ENCODE data around the gene UBL4B. TPM values are rescaled to one million over a fixed set of nuclear protein-coding genes. Genes with fewer than 3 reads are reported as not detected.

The UBL4B gene
- total and polyA plus RNA-seq, 2 donors (not counting 1 experiment from before 2014, with no cell fraction given) = not detected

DNA sequence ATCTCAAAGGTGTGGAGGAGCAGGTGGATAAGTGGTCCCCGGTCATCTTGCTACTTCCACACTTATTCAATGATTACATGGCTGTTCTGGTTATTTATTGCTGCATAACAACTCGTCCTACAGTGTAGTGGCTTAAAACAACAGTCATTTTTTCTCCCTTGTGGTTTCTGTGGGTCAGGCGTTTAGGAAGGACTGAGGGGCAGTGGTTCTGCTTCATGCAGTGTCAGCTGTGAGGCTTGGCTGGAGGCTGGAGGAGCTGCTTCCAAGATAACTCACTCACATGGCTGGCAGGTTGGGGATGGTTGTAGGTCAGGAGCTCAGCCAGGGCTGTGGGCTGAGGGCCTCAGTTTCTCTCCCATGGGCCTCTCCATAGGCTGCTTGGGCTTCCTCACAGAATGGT is 32.1 kb downstream of the UBL4B start:
- Histone ChIP-seq H3K9ac (ENCODE audit: low read length) (no peak overlapping the region), H3K4me2 (replicated peaks; ENCODE audit: low read depth, low read length, poor library complexity, severe bottlenecking) (no peak overlapping the region), H3K36me3 (replicated peaks in 1 of 2; ENCODE audit: control extremely low read depth in 1 of 2, control insufficient read depth in 1 of 2, extremely low read depth in 1 of 2, insufficient read depth in 2 of 2, low read length in 1 of 2) (no peaks in the 10 kb centered on the region), H3K4me1 (ENCODE audit: control insufficient read depth in 2 of 2, insufficient read depth in 2 of 2, low read length in 2 of 2) (no peaks in the 10 kb centered on the region), H4K20me1 (ENCODE audit: control insufficient read depth, insufficient read depth, low read length, poor library complexity, severe bottlenecking) (no peaks in the 10 kb centered on the region), H3K27ac (ENCODE audit: low read length in 2 of 2) (no peak overlapping the region), H3K9me3 (ENCODE audit: control extremely low read depth in 1 of 3, control insufficient read depth in 2 of 3, insufficient read depth in 1 of 3, low read length in 2 of 3) (no peaks in the 10 kb centered on the region), H3K27me3 (replicated peaks in 1 of 4; ENCODE audit: control extremely low read depth in 1 of 4, control insufficient read depth in 3 of 4, insufficient read depth in 4 of 4, low read length in 3 of 4) (peaks cover 0 to 59% (median 32%) of the 10 kb centered on the region in 4 experiments), H2AFZ (ENCODE audit: insufficient read depth, low read depth, low read length, poor library complexity, severe bottlenecking) (no peak overlapping the region), H3K4me3 (ENCODE audit: control extremely low read depth in 1 of 5, extremely low read depth in 1 of 5, insufficient read depth in 1 of 5, low read depth in 2 of 5, low read length in 4 of 5) (no peak overlapping the region), H3K79me2 (ENCODE audit: control insufficient read depth, insufficient read depth, low read length) (no peaks in the 10 kb centered on the region)
- TF ChIP-seq, protein P1, sequence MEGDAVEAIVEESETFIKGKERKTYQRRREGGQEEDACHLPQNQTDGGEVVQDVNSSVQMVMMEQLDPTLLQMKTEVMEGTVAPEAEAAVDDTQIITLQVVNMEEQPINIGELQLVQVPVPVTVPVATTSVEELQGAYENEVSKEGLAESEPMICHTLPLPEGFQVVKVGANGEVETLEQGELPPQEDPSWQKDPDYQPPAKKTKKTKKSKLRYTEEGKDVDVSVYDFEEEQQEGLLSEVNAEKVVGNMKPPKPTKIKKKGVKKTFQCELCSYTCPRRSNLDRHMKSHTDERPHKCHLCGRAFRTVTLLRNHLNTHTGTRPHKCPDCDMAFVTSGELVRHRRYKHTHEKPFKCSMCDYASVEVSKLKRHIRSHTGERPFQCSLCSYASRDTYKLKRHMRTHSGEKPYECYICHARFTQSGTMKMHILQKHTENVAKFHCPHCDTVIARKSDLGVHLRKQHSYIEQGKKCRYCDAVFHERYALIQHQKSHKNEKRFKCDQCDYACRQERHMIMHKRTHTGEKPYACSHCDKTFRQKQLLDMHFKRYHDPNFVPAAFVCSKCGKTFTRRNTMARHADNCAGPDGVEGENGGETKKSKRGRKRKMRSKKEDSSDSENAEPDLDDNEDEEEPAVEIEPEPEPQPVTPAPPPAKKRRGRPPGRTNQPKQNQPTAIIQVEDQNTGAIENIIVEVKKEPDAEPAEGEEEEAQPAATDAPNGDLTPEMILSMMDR (IDR thresholded peaks at IDR 0.05) = no peak
- no peak for TF ChIP-seq EZH2 (IDR thresholded peaks at IDR 0.05; ENCODE audit: borderline replicate concordance, insufficient read depth, low read depth, low read length, poor library complexity, severe bottlenecking)
- intact Hi-C loops (cut with micrococcal nuclease) = no loop called here
- WGBS (ENCODE audit: insufficient coverage) = no CpG with 5 or more reads among the region's 3 CpGs
- ATAC-seq (ENCODE audit: low read depth) (no peak), DNase-seq (no peak)
- Mint-ChIP-seq H3K9me3 (ENCODE audit: insufficient read depth) (no peaks in the 10 kb centered on the region), H3K27ac (no peak overlapping the region), H3K4me3 (no peak overlapping the region), H3K4me1 (no peaks in the 10 kb centered on the region), H3K27me3 (peaks cover 28% of the 10 kb centered on the region)
- ChIA-PET CTCF (no interaction called here), POLR2A (no interaction called here)

- TF ChIP-seq, protein P1 (IDR thresholded peaks at IDR 0.05) = no peak
- no peak for TF ChIP-seq EZH2 (IDR thresholded peaks at IDR 0.05; ENCODE audit: borderline replicate concordance, insufficient read depth, low read depth, low read length, poor library complexity, severe bottlenecking)
- Mint-ChIP-seq H3K4me1 (peaks cover 3% of the 10 kb centered on the region), H3K27me3 (peaks cover 26% of the 10 kb centered on the region), H3K4me3 (no peak overlapping the region), H3K27ac (no peak overlapping the region), H3K9me3 (ENCODE audit: insufficient read depth) (no peaks in the 10 kb centered on the region)
- no peaks in the 10 kb centered on the region for H4K20me1 ChIP-seq (ENCODE audit: control insufficient read depth, insufficient read depth, low read length, poor library complexity, severe bottlenecking)
- peaks cover 0 to 64% (median 40%) of the 10 kb centered on the region in 4 experiments for H3K27me3 ChIP-seq (replicated peaks in 1 of 4; ENCODE audit: control extremely low read depth in 1 of 4, control insufficient read depth in 3 of 4, insufficient read depth in 4 of 4, low read length in 3 of 4)
- no peak overlapping the region for H3K4me3 ChIP-seq (ENCODE audit: control extremely low read depth in 1 of 5, extremely low read depth in 1 of 5, insufficient read depth in 1 of 5, low read depth in 2 of 5, low read length in 4 of 5)
- intact Hi-C loops (cut with micrococcal nuclease) = no loop called here
- ChIA-PET POLR2A (no interaction called here), CTCF (no interaction called here)
- ATAC-seq (ENCODE audit: low read depth) (no peak), DNase-seq (no peak)
- 60% methylated on average over 4 of the region's 4 CpGs for WGBS (ENCODE audit: insufficient coverage)
- H2AFZ ChIP-seq (ENCODE audit: insufficient read depth, low read depth, low read length, poor library complexity, severe bottlenecking) = no peak overlapping the region
- no peaks in the 10 kb centered on the region for H3K79me2 ChIP-seq (ENCODE audit: control insufficient read depth, insufficient read depth, low read length)
- H3K4me1 ChIP-seq (ENCODE audit: control insufficient read depth in 2 of 2, insufficient read depth in 2 of 2, low read length in 2 of 2) = peaks cover 7 to 10% of the 10 kb centered on the region in 2 donors
- H3K4me2 ChIP-seq (replicated peaks; ENCODE audit: low read depth, low read length, poor library complexity, severe bottlenecking) = no peak overlapping the region
- H3K27ac ChIP-seq (ENCODE audit: low read length in 2 of 2) = no peak overlapping the region
- H3K36me3 ChIP-seq (replicated peaks in 1 of 2; ENCODE audit: control extremely low read depth in 1 of 2, control insufficient read depth in 1 of 2, extremely low read depth in 1 of 2, insufficient read depth in 2 of 2, low read length in 1 of 2) = no peaks in the 10 kb centered on the region
- H3K9ac ChIP-seq (ENCODE audit: low read length) = no peak overlapping the region
- H3K9me3 ChIP-seq (ENCODE audit: control extremely low read depth in 1 of 3, control insufficient read depth in 2 of 3, insufficient read depth in 1 of 3, low read length in 2 of 3) = no peaks in the 10 kb centered on the region
Observed at GRCh38 chr1:110148961-110149360, 36.7 kb downstream of the UBL4B start.
